Measurements from ENCODE around the gene HK3.

HK3 gene

GRCh38 chr5:176878906-176879662 lies 20.1 kb downstream of the HK3 start:
- TF ChIP-seq CTCF (IDR thresholded peaks at IDR 0.05; ENCODE audit: low read depth, low read length): no peak
- H3K4me3 ChIP-seq (ENCODE audit: low read depth, low read length): no peak overlapping the region

DNA sequence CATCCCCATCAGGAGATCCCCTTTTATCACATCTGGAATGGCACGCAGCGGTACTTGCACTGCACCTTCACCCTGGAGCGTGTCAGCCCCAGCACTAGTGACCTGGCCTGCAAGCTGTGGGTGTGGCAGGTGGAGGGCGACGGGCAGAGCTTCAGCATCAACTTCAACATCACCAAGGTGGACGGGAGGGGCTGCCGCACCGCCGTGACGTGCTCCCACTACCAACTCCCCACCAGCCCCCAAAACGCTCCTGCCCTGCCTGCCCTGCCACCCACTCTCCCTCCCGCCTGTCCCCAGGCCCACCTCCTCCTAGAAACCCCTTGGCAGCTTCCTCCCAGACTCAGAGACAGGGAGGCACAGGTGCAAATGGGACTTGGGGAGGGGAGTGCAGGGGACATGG lies 20.7 kb downstream of the HK3 start:
- H3K4me3 ChIP-seq (ENCODE audit: low read depth, low read length): no peak overlapping the region
- no peak for TF ChIP-seq CTCF (IDR thresholded peaks at IDR 0.05; ENCODE audit: low read depth, low read length)

GRCh38 chr5:176877793-176878331 lies 21.3 kb downstream of the HK3 start:
- H3K4me3 ChIP-seq (ENCODE audit: low read depth, low read length): no peak overlapping the region
- TF ChIP-seq CTCF (IDR thresholded peaks at IDR 0.05; ENCODE audit: low read depth, low read length): no peak

- H3K4me3 ChIP-seq (ENCODE audit: low read depth, low read length): no peak overlapping the region
- no peak for TF ChIP-seq CTCF (IDR thresholded peaks at IDR 0.05; ENCODE audit: low read depth, low read length)
Observed at GRCh38 chr5:176876506-176877431, 22.4 kb downstream of the HK3 start.

DNA sequence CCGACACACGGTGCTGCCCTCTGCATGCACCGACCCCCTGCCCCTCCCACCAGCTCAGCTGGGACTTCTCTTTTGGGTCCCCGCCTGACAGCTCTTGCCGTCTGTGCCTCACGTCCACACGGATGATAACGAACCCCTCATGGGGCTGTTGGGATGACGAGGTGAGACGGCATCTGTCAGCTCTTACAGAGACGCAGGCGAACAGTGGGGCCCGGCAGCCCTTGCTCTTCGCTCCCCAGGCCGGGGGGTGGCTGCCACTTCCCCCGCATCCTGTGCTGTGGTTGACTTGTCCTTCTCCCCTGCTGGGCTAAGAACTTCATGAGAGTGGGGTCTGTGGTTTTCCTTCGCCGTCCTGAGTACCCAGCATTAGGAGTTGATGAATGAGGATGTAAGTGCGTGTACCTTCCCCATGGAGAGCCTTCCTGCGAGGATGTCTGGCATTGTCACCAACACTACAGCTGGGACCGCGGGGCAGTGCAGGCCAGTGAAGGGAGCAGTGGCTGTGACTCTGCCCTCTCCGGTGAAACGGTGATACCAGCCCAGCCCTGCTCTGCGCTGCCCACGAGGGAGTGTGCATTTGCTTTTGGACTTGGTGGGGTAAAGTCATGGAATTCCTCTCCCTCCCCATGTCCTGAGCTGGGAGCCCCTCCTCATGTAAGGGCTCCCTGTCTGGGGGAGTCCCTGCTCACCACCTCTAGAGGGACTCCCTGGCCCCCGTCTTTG lies 23.2 kb downstream of the HK3 start:
- TF ChIP-seq CTCF (IDR thresholded peaks at IDR 0.05; ENCODE audit: low read depth, low read length): no peak
- H3K4me3 ChIP-seq (ENCODE audit: low read depth, low read length): no peak overlapping the region

GRCh38 chr5:176875014-176875550 lies 24.1 kb downstream of the HK3 start:
- no peak for TF ChIP-seq CTCF (IDR thresholded peaks at IDR 0.05; ENCODE audit: low read depth, low read length)

More at GRCh38 chr5:176875014-176875550, 24.1 kb downstream of the HK3 start:
- H3K4me3 ChIP-seq (ENCODE audit: low read depth, low read length): no peak overlapping the region

Data from WI38 (cell line).